Measurements from ENCODE around the gene NADSYN1. TPM values are rescaled to one million over a fixed set of nuclear protein-coding genes. Genes with fewer than 3 reads are reported as not detected.
"Not testable (repeated sequence)": the region's sequence is repeated elsewhere in the genome, so short reads cannot be mapped to it uniquely, and the experiment has no call there.

The NADSYN1 gene
- polyA plus RNA-seq, 1 donor: 20.2 TPM

DNA sequence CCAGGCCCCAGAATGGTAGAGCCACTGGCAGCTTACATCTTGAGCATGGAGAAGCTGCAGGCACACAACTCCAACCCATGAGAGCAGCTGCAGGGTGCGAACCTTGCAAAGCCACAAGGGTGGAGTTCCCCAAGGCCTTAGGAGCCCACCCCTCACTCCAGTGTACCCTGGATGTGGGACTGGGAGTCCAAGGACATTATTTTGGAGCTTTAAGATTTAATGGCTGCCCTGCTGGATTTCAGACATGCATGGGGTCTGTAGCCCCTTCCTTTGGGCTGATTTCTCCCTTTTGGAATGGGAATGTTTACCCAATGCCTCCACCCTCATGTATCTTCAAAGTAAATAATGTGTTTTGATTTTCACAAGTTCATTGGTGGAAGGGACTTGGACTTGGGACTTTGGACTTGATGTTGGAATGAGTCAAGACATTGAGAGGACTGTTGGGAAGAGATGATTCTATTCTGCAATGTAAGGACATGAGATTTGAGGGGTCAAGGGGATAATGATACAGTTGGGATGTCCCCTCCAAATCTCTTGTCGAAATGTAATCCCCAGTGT lies 73.0 kb downstream of the NADSYN1 start:
- DNase-seq (ENCODE audit: low read depth): no peak

DNA sequence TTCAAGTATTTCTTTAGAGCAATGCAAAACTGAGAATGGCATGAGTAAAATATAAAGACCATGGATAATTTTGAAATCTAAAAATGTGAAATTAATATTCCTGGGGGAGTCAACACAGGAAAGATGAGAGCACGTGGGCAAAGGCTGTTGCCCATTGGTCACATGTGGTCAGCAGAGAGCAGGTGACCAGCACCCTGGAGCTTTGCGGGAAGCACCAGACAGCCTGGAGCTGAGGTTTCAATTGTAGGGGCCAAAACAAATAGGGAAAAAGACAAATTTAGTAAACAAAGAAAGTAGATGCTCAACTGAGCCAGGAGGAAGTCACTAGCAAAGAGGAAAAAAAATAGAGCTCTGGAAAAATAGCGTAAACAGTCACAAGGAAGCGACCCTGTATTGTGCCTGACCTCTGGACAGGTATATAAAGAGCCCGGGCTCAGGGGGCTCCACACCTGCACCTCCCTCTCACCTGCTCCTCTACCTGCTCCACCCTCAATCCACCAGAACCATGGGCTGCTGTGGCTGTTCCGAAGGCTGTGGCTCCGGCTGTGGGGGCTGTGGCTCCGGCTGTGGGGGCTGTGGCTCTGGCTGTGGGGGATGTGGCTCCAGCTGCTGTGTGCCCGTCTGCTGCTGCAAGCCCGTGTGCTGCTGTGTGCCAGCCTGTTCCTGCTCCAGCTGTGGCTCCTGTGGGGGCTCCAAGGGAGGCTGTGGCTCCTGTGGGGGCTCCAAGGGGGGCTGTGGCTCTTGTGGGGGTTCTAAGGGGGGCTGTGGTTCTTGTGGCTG lies 74.0 kb downstream of the NADSYN1 start, which contains the start of gene KRTAP5-7:
Gene KRTAP5-7, plus strand, starts transcription at position 472 of the 780 bp plus-strand sequence. Its CDS starts 34 bp downstream, at position 506.
- DNase-seq (ENCODE audit: low read depth): not testable (repeated sequence)

DNA sequence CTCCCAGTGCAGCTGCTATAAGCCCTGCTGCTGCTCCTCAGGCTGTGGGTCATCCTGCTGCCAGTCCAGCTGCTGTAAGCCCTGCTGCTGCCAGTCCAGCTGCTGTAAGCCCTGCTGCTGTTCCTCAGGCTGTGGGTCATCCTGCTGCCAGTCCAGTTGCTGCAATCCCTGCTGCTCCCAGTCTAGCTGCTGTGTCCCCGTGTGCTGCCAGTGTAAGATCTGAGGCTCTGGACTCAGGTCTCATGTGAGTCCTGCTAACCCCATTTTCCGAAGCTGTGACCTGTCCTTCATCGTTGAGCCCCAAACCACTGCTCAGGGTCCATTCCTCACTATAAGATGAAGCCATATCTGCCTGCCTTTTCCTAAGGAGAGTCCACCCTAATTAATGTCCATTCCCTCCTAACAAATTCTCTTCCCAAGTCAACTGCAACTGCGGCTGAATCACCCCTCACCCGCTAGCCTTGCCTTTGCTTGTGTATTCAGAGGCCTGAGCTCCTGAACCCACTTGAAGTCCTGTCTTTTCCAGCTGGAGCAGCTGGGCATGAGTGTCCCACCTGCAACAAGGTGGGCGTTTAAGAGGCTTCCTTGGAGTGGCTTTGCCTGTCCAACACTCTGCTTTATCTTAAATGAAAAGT lies 74.7 kb downstream of the NADSYN1 start:
- DNase-seq (ENCODE audit: low read depth): no peak

DNA sequence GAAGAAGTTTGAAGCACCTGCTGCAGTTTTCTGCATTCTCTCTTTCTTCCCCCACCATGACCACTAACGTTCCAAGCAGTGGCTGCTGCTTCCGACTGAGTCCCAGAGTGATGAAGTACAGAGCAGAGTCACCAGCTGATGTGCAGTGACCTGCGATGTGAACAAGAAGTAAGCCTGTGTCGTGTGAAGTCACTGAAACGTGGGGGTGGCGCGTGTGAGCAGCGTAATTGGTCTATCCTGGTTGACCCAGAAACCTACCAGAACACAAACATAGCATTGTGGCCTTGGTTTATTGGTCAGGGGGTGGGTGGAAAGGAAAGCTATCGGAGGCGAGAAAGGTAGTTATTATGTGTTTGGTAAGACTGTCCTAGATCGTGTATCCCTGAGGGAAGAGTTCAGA lies 77.6 kb downstream of the NADSYN1 start:
- DNase-seq (ENCODE audit: low read depth): no peak

DNA sequence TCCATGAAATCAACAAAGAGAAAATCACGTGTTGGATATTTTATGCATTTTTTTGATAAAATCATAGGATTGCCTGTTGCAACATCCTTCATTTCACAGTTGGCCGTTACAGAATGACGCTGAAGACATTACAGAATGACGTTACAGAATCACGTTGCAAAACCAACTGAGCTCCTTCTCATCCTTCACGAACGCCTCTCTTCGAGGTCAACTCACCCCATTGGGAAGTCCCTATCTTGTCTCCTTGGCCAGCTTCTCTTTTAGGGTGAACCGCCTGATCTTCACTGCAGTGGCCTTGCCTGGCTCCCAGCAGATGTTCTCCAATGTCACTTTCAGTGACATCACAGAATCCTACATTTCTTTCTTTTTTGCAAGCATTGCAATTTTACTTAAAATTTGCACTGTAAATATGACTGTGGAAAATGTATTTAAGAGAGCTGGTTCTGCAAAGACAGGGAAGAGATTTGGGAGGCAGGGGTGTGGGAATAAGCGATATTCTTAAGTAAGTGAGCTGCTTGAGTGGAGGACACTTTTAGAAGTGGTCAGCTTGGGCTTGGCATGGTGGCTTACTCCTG lies 79.1 kb downstream of the NADSYN1 start:
- no peak for DNase-seq (ENCODE audit: low read depth)

DNA sequence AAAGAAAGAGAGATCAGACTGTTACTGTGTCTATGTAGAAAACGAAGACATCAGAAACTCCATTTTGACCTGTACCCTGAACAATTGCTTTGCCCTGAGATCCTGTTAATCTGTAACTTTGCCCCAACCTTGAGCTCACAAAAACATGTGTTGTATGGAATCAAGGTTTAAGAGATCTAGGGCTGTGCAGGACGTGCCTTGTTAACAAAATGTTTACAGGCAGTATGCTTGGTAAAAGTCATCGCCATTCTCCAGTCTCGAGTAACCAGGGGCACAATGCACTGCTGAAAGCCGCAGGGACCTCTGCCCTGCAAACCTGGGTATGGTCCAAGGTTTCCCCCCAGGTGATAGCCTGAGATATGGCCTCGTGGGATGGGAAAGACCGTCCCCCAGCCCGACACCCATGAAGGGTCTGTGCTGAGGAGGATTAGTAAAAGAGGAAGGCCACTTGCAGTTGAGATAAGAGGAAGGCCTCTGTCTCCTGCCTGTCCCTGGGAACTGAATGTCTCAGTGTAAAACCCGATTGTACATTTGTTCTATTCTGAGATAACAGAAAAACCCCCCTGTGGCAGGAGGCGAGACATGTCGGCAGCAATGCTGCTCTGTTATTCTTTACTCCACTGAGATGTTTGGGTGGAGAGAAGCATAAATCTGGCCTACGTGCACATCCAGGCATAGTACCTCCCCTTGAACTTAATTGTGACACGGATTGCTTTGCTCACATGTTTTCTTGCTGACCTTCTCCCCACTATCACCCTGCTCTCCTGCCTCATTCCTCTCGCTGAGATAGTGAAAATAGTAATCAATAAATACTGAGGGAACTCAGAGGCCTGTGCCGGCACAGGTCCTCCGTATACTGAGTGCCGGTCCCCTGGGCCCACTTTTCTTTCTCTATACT lies 82.0 kb downstream of the NADSYN1 start:
- not testable (repeated sequence) for DNase-seq (ENCODE audit: low read depth)

DNA sequence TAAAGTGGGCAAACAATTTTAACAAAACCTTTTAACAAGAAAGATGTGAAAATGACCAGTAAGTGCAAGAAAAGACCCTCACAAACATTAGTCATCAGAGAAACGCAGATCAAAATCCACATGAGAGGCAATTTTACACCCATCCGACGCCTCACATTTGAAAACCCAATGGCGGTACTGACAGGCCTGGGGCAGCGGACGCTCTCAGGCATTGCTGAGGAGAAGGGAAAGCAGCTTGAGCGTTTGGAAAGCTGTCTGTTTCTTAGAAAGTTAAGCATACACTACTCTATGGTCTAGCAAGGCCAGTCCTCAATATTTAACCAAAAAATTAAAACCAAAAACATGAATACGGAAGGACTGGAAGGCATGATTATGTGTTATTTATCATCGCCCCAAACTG lies 82.8 kb downstream of the NADSYN1 start:
- no peak for DNase-seq (ENCODE audit: low read depth)

DNA sequence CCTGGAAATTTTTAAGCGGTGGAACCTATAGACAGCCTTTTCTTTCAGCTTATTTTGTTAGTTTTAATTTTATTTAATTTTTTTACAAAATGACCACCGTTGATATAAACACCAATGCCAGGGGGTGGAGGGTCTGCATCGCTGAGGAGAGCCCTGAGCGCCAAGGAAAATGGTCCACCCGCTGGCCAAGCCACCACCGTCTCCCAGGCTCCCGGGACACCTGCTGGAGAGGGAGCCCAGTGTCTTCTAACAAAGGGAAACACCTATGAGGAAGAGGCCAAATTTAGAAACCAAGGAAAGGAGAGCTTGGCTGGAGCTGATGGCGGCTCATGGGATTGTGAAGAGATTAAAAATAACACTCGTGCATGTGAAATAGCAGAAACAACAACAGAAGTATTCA lies 84.5 kb downstream of the NADSYN1 start:
- no peak for DNase-seq (ENCODE audit: low read depth)

DNA sequence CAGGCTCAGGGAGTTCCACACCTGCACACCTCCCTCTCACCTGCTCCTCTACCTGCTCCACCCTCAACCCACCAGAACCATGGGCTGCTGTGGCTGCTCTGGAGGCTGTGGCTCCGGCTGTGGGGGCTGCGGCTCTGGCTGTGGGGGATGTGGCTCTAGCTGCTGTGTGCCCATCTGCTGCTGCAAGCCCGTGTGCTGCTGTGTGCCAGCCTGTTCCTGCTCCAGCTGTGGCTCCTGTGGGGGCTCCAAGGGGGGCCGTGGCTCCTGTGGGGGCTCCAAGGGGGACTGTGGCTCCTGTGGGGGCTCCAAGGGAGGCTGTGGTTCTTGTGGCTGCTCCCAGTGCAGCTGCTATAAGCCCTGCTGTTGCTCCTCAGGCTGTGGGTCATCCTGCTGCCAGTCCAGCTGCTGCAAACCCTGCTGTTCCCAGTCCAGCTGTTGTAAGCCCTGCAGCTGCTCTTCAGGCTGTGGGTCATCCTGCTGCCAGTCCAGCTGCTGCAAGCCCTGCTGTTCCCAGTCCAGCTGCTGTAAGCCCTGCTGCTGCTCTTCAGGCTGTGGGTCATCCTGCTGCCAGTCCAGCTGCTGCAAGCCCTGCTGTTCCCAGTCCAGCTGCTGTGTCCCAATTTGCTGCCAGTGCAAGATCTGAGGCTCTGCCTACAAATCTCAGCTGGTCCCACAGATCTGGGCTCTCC lies 85.1 kb downstream of the NADSYN1 start, which contains the start of gene KRTAP5-8:
Gene KRTAP5-8, plus strand, starts transcription at position 49 of the 689 bp plus-strand sequence. Its CDS starts 31 bp downstream, at position 80.
- DNase-seq (ENCODE audit: low read depth): not testable (repeated sequence)

DNA sequence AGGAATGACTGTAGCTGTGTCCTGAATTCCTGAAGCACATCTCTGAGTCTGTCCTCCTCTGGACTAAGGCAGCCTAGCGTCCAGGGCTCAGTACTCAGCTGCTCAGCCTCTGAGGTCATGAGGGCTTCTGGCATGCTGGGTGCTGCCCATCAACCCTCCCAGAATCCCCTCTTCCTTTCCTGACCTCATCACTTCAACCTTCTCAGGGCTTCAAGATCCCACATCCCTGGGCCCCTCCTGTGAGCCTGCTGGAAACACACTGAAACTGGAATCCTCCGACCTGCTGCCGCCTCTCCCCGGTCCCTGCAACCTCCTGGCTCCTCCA lies 85.6 kb downstream of the NADSYN1 start:
- no peak for DNase-seq (ENCODE audit: low read depth)

DNA sequence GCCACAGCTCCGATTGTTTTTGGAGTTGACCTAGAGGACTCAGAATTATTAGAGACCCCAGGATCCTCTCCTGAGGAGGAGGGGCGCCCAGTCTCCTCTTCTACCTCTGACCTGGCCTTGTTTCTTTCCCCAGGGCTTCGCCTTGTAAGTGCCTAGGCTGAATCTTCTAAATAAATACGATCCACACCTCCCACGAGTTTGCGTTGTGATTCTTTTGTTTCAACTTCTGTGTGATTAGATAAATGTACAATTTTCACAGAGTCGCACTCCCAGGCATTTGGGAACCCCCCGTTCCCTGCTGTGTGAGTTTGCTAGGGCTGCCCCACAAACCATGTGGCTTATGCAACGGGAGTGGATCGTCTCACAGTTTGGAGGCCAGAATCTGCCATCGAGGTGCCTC lies 86.0 kb downstream of the NADSYN1 start:
- no peak for DNase-seq (ENCODE audit: low read depth)

DNA sequence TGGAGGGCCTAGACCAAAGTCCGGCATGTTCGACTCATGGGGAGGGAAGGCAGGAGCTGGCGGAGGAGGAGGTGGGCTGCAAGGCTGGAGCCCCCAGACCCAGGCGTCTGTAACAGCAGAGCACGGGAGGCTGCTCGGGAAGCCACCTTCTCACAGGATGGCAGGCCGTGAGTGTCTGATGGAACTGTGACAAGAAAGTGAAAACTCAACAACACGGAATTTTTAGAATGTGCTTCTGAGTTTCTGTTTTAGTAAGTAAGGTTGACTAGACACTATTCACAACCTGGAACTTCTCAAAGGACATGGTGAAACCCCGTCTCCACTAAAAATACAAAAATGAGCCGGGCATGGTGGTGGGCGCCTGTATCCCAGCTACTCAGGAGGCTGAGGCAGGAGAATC lies 87.0 kb downstream of the NADSYN1 start:
- DNase-seq (ENCODE audit: low read depth): not testable (repeated sequence)

DNA sequence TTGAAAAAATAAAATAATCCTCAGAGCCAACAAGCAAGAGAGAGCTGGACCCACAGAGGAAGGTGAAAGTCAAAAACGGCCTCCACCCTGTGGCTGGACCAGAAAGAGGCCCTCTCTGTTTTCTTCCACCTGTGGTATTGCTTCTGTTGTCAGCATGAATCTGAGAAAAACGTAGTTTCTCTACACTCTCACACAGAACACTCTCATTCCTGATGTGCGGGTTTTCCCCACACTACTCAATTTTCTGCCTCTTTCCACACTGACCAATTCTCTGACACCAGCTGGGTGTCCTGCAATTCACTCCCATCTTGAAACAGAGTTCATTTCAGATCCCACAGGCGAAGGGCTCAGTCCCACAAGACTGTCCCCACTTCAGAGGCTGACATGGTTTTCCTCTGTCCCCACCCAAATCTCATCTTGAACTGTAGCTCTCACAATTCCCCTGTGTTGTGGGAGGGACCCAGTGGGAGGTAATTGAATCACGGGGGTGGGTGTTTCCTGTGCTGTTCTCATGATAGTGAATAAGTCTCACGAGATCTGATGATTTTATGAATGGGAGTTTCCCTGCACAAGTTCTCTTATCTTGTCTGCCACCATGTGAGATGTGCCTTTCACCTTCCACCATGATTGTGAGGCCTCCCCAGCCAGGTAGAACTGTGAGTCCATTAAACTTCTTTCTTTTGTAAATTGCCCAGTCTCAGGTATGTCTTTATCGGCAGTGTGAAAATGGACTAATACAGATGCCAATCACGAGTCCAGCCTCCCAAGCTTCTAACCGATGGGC lies 87.7 kb downstream of the NADSYN1 start:
- not testable (repeated sequence) for DNase-seq (ENCODE audit: low read depth)

DNA sequence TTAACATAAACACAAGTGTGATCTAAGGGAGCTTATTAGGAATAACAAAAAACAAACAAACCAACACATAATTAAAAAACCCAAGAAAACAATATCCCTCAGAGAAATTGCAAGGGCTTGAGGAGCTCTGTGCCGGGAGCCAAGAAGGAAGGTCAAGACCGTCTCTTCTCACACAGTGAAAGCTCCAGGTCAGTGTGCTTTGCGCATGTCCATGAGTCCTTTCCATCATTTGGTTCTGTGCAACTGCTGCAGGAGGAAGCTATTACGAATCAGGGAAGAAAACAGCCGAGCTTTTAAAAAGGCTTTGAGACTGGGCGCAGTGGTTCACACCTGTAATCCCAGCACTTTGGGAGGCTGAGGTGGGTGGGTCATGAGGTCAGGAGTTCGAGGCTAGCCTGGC lies 89.4 kb downstream of the NADSYN1 start:
- DNase-seq (ENCODE audit: low read depth): no peak

DNA sequence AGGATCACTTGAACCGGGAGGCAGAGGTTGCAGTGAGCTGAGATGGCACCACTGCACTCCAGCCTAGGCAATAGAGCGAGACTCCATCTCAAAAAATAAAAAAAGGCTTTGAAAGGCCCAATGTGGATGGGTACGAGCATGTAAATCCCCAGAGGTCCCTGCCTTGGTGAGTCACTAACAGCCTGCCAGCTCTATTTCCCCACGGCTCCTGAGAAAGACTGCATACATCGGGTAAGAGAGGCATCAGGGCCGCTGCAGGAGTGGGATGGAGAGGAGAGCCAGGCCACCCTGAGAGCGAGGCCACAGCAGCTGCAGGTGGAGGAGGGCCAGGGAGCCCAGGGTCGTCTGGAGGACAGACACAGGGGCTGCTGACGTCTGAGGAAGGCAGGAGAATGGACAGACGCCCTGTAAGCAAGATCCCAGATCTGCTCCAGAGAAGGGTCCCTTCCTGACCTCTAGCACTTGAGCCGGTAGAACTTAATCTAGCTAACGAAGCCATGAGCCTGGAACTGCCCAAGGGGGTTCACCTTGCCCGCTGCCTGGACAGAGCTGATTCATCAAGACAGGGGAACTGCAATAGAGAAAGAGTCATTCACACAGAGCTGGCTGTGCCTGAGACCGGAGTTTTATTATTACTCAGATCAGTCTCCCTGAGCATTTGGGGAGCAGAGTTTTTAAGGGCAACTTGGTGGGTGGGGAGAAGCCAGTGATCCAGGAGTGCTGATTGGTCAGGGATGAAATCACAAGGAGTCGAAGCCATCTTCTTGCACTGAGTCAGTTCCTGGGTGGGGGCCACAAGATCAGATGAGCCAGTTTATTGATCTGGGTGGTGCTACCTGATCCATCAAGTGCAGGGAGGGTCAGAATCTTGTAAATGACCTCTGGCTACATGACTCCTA lies 90.1 kb downstream of the NADSYN1 start:
- no peak for DNase-seq (ENCODE audit: low read depth)

DNA sequence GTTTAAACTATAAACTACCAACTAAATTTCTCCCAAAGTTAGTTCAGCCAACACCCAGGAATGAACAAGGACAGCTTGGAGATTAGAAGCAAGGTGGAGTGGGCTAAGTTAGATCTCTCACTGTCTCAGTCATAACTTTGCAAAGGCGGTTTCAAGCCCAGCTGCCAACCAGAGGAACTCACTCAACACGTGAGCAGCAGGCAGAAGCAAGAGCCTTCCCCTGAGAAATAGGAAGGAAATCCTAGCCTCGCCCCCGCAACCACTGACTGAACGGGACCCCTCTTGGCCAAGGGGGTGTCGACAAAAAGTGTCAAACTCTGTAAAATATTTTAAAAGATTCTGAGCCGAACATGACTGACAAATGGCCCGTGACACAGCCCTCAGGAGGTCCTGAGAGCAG lies 90.9 kb downstream of the NADSYN1 start:
- DNase-seq (ENCODE audit: low read depth): no peak

DNA sequence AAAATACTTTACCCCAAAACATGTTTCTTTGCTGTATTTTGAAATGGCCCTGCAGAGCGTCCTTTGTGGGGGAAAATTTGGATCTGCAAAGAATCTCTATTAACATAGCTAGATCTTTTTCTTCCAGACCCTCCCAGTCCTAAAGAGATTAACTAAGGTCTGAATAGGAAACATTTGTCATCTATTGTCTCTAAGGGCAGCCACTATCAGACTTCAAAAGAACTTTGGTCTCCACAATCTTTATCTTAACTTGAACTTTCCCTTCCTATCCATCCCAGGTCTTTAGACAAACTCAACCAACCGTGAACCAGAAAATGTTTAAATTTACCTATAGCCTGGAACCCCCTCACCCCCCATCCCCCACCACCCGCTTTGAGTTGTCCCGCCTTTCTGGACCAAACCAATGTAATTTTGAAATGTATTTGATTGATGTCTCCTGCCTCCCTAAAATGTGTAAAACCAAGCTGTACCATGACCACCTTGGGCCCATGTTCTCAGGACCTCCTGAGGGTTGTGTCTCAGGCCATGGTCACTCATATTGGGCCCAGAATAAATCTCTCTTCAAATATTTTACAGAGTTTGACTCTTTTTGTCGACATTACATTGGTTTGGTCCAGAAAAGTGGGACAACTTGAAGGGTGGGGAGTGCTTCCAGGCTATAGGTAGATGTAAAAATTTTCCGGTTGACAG lies 91.7 kb downstream of the NADSYN1 start:
- no peak for DNase-seq (ENCODE audit: low read depth)

DNA sequence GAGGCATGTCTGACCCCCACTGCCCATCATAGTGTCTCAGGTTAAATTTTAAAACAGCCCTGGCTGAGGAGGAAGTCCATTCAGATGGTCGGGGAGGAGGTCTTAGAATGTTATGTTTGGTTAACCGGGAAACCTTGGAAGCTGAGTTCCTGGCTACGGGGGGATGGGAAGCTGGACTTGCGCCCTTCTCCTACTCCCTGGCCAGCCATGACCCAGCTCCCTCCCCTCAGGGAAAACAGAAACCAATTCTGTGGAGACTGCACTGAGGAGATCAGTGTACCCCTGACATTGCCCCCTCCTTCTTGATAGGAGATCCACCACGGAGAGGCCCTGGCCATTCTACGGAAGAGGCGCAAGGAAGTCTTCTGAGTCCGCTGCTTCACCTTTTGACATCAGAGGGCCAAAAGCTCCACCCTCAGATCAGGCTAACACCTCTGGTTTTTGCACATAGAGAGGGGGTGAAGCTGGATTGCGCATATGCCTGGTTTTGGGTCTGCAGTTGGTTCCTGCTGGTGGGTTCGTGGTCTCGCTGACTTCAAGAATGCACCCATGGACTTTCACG lies 92.5 kb downstream of the NADSYN1 start:
- DNase-seq (ENCODE audit: low read depth): no peak

All from forelimb muscle (tissue), 1 donor.